Measurements from ENCODE around the gene ICAM3.

DNA sequence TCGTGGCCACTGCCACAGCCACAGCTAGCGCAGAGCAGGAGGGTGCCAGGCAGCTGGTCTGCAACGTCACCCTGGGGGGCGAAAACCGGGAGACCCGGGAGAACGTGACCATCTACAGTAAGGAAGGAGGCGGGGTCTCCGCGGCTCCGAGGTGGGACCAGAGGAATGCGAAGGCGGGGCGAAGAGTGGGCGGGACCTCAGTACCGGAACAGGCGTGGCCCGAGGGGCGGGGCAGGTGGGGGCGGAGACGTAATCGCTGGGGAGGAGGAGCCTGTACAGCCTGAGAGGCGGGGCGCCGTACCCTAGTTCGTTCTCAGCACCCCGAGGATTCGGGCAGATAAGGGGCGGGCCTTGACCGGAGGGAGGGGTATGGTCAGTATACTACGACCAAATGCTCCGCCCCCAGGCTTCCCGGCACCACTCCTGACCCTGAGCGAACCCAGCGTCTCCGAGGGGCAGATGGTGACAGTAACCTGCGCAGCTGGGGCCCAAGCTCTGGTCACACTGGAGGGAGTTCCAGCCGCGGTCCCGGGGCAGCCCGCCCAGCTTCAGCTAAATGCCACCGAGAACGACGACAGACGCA, 47.1 kb downstream of the ICAM3 start:
- no peak for TF ChIP-seq CTCF (IDR thresholded peaks at IDR 0.05)
- no peak for TF ChIP-seq POLR2A (IDR thresholded peaks at IDR 0.05)
